Measurements from ENCODE around the gene ZBTB17.

GRCh38 chr1:15992187-15992553 lies 16.3 kb upstream of the ZBTB17 start:
- TF ChIP-seq CEBPB (IDR thresholded peaks at IDR 0.05) = no peak
- no peak for TF ChIP-seq RAD21 (IDR thresholded peaks at IDR 0.05; ENCODE audit: low read depth)
- TF ChIP-seq FOXM1 (IDR thresholded peaks at IDR 0.05; ENCODE audit: borderline replicate concordance, low read depth) = no peak
- no peak for TF ChIP-seq TAF1 (IDR thresholded peaks at IDR 0.05; ENCODE audit: low read depth)
- TF ChIP-seq MAX (IDR thresholded peaks at IDR 0.05) = no peak
- TF ChIP-seq USF1 (IDR thresholded peaks at IDR 0.05) = no peak
- no peak for TF ChIP-seq TEAD4 (IDR thresholded peaks at IDR 0.05)
- TF ChIP-seq CREB1 (IDR thresholded peaks at IDR 0.05; ENCODE audit: low read depth) = no peak
- no peak for TF ChIP-seq ZBTB7A (IDR thresholded peaks at IDR 0.05; ENCODE audit: low read depth)
- TF ChIP-seq YY1 (IDR thresholded peaks at IDR 0.05; ENCODE audit: low read depth) = no peak
- TF ChIP-seq EP300 (IDR thresholded peaks at IDR 0.05; ENCODE audit: borderline replicate concordance) = no peak
- TF ChIP-seq REST (IDR thresholded peaks at IDR 0.05; ENCODE audit: low read depth) = no peak
- no peak for TF ChIP-seq NFIC (IDR thresholded peaks at IDR 0.05)

Measured in Ishikawa (cell line).